Neural cell (in vitro differentiated cells): Measurements from ENCODE around the gene ZBTB9. TPM values are rescaled to one million over a fixed set of nuclear protein-coding genes. Genes with fewer than 3 reads are reported as not detected.

Experiments used
- H2AFZ ChIP-seq: fragments of 200-600, 300-800 bp; sonication (generic), shearing (Covaris generic); 2 replicates; pipeline ENCODE4 v1.6.0; 2014; ENCODE audit warnings: low read depth, mild to moderate bottlenecking, antibody characterized with exemption, low read length, moderate library complexity
- H3F3A ChIP-seq: fragments of 200-600 bp; shearing (Covaris generic); 2 replicates; pipeline ENCODE4 v1.6.1; 2016; ENCODE audit warnings: mild to moderate bottlenecking, moderate library complexity, mixed read lengths, antibody characterized with exemption, low read length; ENCODE audit not compliant: insufficient read depth, poor library complexity, severe bottlenecking
- H3K27ac ChIP-seq: fragments of 200-600, 300-800 bp; sonication (generic), shearing (Covaris generic); 2 replicates; pipeline ENCODE4 v1.5.1; 2014; ENCODE audit warnings: mild to moderate bottlenecking, low read length, moderate library complexity
- H3K27me3 ChIP-seq: fragments of 300-800, 200-600 bp; sonication (generic), shearing (Covaris generic); 2 replicates; pipeline ENCODE4 v1.6.0; 2014; ENCODE audit warnings: mild to moderate bottlenecking, low read depth, low read length, moderate library complexity; ENCODE audit not compliant: insufficient read depth
- H3K36me3 ChIP-seq: fragments of 300-800, 200-600 bp; sonication (generic), shearing (Covaris generic); 2 replicates; pipeline ENCODE4 v1.5.1; 2014; ENCODE audit warnings: mild to moderate bottlenecking, antibody characterized with exemption, low read length, moderate library complexity; ENCODE audit not compliant: insufficient read depth
- H3K4me2 ChIP-seq: fragments of 300-800, 200-600 bp; sonication (generic), shearing (Covaris generic); 2 replicates; pipeline ENCODE4 v1.6.0; 2014; ENCODE audit warnings: mild to moderate bottlenecking, low read length
- H3K4me3 ChIP-seq: fragments of 300-800, 200-600 bp; sonication (generic), shearing (Covaris generic); 2 replicates; pipeline ENCODE4 v1.5.1; 2014; ENCODE audit warnings: mild to moderate bottlenecking, low read length, moderate library complexity
- H3K79me2 ChIP-seq: fragments of 200-600 bp; shearing (Covaris generic); replicated peaks from 2 replicates; pipeline ENCODE4 v1.6.0; 2014; ENCODE audit warnings: mild to moderate bottlenecking, low read length, moderate library complexity; ENCODE audit not compliant: insufficient read depth
- H3K9ac ChIP-seq: fragments of 300-800, 200-600 bp; sonication (generic), shearing (Covaris generic); 2 replicates; pipeline ENCODE4 v1.6.1; 2016; ENCODE audit warnings: mild to moderate bottlenecking, low read length, mixed read lengths
- H3K9me2 ChIP-seq: fragments of 200-600 bp; shearing (Covaris generic); 2 replicates; pipeline ENCODE4 v1.6.1; 2016; ENCODE audit warnings: mild to moderate bottlenecking, low read length, mixed read lengths; ENCODE audit not compliant: insufficient read depth
- H3K9me3 ChIP-seq: fragments of 200-600, 300-800 bp; sonication (generic), shearing (Covaris generic); 2 replicates; pipeline ENCODE4 v1.6.1; 2016; ENCODE audit warnings: mild to moderate bottlenecking, mixed run types, low read length, moderate library complexity, mixed read lengths
- H4K20me1 ChIP-seq: fragments of 200-600 bp; shearing (Covaris generic); 2 replicates; pipeline ENCODE4 v1.6.1; 2016; ENCODE audit warnings: mild to moderate bottlenecking, mixed run types; ENCODE audit not compliant: insufficient read depth
- CTCF ChIP-seq: fragments of 450-650 bp; IDR thresholded peaks from 2 replicates; pipeline ENCODE4 v1.5.1; 2014; ENCODE audit warnings: antibody characterized with exemption, mild to moderate bottlenecking, moderate library complexity; ENCODE audit not compliant: poor library complexity, severe bottlenecking
- EP300 ChIP-seq: fragments of 450-650 bp; conservative IDR thresholded peaks from 2 replicates; pipeline ENCODE4 v1.6.1; 2014; ENCODE audit warnings: antibody characterized with exemption, mild to moderate bottlenecking, moderate library complexity; ENCODE audit not compliant: poor library complexity, severe bottlenecking
- EZH2 ChIP-seq: fragments of 200-600, 300-800 bp; shearing (Covaris generic), sonication (generic); IDR thresholded peaks from 2 replicates; pipeline ENCODE4 v1.6.1; 2014; ENCODE audit warnings: antibody characterized with exemption, low read length, borderline replicate concordance, mild to moderate bottlenecking; ENCODE audit not compliant: insufficient read depth, poor library complexity, severe bottlenecking
- MXI1 ChIP-seq: fragments of 450-650 bp; conservative IDR thresholded peaks from 2 replicates; pipeline ENCODE4 v1.6.1; 2014; ENCODE audit warnings: antibody characterized with exemption, mild to moderate bottlenecking; ENCODE audit not compliant: poor library complexity, severe bottlenecking
- POLR2AphosphoS5 ChIP-seq: IDR thresholded peaks from 2 replicates; pipeline ENCODE4 v1.6.1; 2012
- RAD21 ChIP-seq: fragments of 450-650 bp; conservative IDR thresholded peaks from 2 replicates; pipeline ENCODE4 v1.6.1; 2014; ENCODE audit warnings: antibody characterized with exemption, mild to moderate bottlenecking, moderate library complexity
- REST ChIP-seq: IDR thresholded peaks from 2 replicates; pipeline ENCODE4 v1.6.1; 2012; ENCODE audit warnings: borderline replicate concordance
- SMC3 ChIP-seq: fragments of 450-650 bp; conservative IDR thresholded peaks from 2 replicates; pipeline ENCODE4 v1.6.1; 2014; ENCODE audit warnings: antibody characterized with exemption, mild to moderate bottlenecking, moderate library complexity; ENCODE audit not compliant: poor library complexity
- TAF1 ChIP-seq: IDR thresholded peaks from 2 replicates; pipeline ENCODE4 v1.6.1; 2012; ENCODE audit warnings: low read depth
- polyA plus RNA-seq: library from polyadenylated mRNA; depleted of rRNA; stranded (reverse); fragments of >200 nt; gene quantifications from 2 replicates; pipeline ENCODE4 v1.2.3, GENCODE V29; 2014

The ZBTB9 gene
- polyA plus RNA-seq, 1 donor from 2014 or later = 7.7 TPM

- Histone ChIP-seq H3K27ac (no peak overlapping the region), H3K9ac (no peak overlapping the region), H3K9me3 (no peaks in the 10 kb centered on the region), H3K27me3 (no peaks in the 10 kb centered on the region), H3K79me2 (no peaks in the 10 kb centered on the region), H4K20me1 (no peaks in the 10 kb centered on the region), H2AFZ (no peak overlapping the region), H3K4me2 (no peak overlapping the region), H3K4me3 (no peak overlapping the region), H3F3A (no peaks in the 10 kb centered on the region), H3K36me3 (no peaks in the 10 kb centered on the region), H3K9me2 (no peaks in the 10 kb centered on the region)
- TF ChIP-seq REST = no peak
- TF ChIP-seq MXI1 = no peak
- TF ChIP-seq POLR2AphosphoS5 = no peak
- TF ChIP-seq TAF1 = no peak
- no peak for TF ChIP-seq EP300
- TF ChIP-seq CTCF = no peak
- TF ChIP-seq RAD21 = no peak
- no peak for TF ChIP-seq SMC3
- TF ChIP-seq EZH2 = no peak
Observed at GRCh38 chr6:33504486-33504885, 50.1 kb downstream of the ZBTB9 start.

- no peaks in the 10 kb centered on the region for H4K20me1 ChIP-seq
- H3K4me3 ChIP-seq = no peak overlapping the region
- H3K27me3 ChIP-seq = no peaks in the 10 kb centered on the region
- no peak overlapping the region for H3K4me2 ChIP-seq
- H3F3A ChIP-seq = no peaks in the 10 kb centered on the region
- H3K36me3 ChIP-seq = no peaks in the 10 kb centered on the region
- no peak overlapping the region for H3K27ac ChIP-seq
- no peaks in the 10 kb centered on the region for H3K79me2 ChIP-seq
- no peak overlapping the region for H3K9ac ChIP-seq
- H2AFZ ChIP-seq = no peak overlapping the region
- TF ChIP-seq REST = no peak
- no peak for TF ChIP-seq SMC3
- no peak for TF ChIP-seq EZH2
- no peak for TF ChIP-seq TAF1
- no peak for TF ChIP-seq EP300
- TF ChIP-seq MXI1 = no peak
- TF ChIP-seq CTCF = no peak
- no peak for TF ChIP-seq RAD21
- TF ChIP-seq POLR2AphosphoS5 = no peak
- H3K9me3 ChIP-seq = no peaks in the 10 kb centered on the region
- H3K9me2 ChIP-seq = no peaks in the 10 kb centered on the region
Observed at GRCh38 chr6:33505548-33506370, 51.4 kb downstream of the ZBTB9 start.
